ENCODE measurements around the gene CNOT4.

- TF ChIP-seq EZH2phosphoT487 (IDR thresholded peaks at IDR 0.05; ENCODE audit: borderline replicate concordance) (no peak), TCF7L2 (IDR thresholded peaks at IDR 0.05; ENCODE audit: borderline replicate concordance, extremely low read depth, insufficient read depth, insufficient read length) (no peak), CTCF (IDR thresholded peaks at IDR 0.05 in 2 of 3, conservative IDR thresholded peaks at IDR 0.05 in 1 of 3; ENCODE audit: borderline replicate concordance in 1 of 3, insufficient read depth in 1 of 3, low read depth in 2 of 3, low read length in 2 of 3) (peak; percentile 51 to 81 (median 57); a peak in 5 of 6 replicates), POLR2A (IDR thresholded peaks at IDR 0.05; ENCODE audit: borderline replicate concordance, extremely low read depth, insufficient read depth, insufficient read length) (no peak), ZFX (IDR thresholded peaks at IDR 0.05) (no peak), EZH2 (IDR thresholded peaks at IDR 0.05) (no peak), ZNF274 (IDR thresholded peaks at IDR 0.05; ENCODE audit: low read depth, low read length) (no peak), CEBPB (IDR thresholded peaks at IDR 0.05; ENCODE audit: low read depth) (peak; percentile 55; the same call in 1 of the 2 replicates), POLR2AphosphoS5 (IDR thresholded peaks at IDR 0.05; ENCODE audit: low read depth, low read length) (no peak)
- TF ChIP-seq, protein P1, sequence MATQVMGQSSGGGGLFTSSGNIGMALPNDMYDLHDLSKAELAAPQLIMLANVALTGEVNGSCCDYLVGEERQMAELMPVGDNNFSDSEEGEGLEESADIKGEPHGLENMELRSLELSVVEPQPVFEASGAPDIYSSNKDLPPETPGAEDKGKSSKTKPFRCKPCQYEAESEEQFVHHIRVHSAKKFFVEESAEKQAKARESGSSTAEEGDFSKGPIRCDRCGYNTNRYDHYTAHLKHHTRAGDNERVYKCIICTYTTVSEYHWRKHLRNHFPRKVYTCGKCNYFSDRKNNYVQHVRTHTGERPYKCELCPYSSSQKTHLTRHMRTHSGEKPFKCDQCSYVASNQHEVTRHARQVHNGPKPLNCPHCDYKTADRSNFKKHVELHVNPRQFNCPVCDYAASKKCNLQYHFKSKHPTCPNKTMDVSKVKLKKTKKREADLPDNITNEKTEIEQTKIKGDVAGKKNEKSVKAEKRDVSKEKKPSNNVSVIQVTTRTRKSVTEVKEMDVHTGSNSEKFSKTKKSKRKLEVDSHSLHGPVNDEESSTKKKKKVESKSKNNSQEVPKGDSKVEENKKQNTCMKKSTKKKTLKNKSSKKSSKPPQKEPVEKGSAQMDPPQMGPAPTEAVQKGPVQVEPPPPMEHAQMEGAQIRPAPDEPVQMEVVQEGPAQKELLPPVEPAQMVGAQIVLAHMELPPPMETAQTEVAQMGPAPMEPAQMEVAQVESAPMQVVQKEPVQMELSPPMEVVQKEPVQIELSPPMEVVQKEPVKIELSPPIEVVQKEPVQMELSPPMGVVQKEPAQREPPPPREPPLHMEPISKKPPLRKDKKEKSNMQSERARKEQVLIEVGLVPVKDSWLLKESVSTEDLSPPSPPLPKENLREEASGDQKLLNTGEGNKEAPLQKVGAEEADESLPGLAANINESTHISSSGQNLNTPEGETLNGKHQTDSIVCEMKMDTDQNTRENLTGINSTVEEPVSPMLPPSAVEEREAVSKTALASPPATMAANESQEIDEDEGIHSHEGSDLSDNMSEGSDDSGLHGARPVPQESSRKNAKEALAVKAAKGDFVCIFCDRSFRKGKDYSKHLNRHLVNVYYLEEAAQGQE (IDR thresholded peaks at IDR 0.05; ENCODE audit: low read depth): no peak
These were observed 2.4 kb upstream of the CNOT4 start for GRCh38 chr7:135512135-135512887.
